K562 treated with DMSO at 1 percent for 48 hours (cell line): ENCODE measurements around the gene NIF3L1. TPM values are rescaled to one million over a fixed set of nuclear protein-coding genes. Genes with fewer than 3 reads are reported as not detected.

Experiments
- total RNA-seq: library from RNA; unstranded; fragments of 300-600 nt; gene quantifications from 2 replicates; pipeline ENCODE4 v1.2.3, GENCODE V29; 2022; ENCODE audit warnings: low replicate concordance; ENCODE audit errors: extremely low read depth

Gene NIF3L1
- total RNA-seq: not detected in 2 replicates

GRCh38 chr2:200888704-200889625 is at the start of gene NIF3L1, which contains the start of gene PPIL3:
TSS of gene NIF3L1 (plus strand) at chr2:200889371. CDS start at chr2:200891944, 2,573 bp downstream.
TSS of gene PPIL3 (minus strand) at chr2:200889077. CDS start at chr2:200887615, 1,462 bp downstream.

GRCh38 chr2:200864176-200865034 is 24.8 kb upstream of the NIF3L1 start, which contains the start of gene CLK1:
TSS of gene CLK1 (minus strand) at chr2:200864658. CDS start at chr2:200861862, 2,796 bp downstream.

Other genes starting within 250 kb of the NIF3L1 start
- gene BZW1, start 77.5 kb upstream of the NIF3L1 start, total RNA-seq: not detected in 2 replicates
- gene CLK1, start 24.7 kb upstream of the NIF3L1 start, total RNA-seq: not detected in 2 replicates
- not detected in 2 replicates for gene PPIL3, start 294 bp upstream of the NIF3L1 start, total RNA-seq
- gene ORC2, start 74.3 kb downstream of the NIF3L1 start, total RNA-seq: not detected in 2 replicates
- not detected in 2 replicates for gene HYCC2, start 182.3 kb downstream of the NIF3L1 start, total RNA-seq
- not detected in 2 replicates for gene NDUFB3, start 182.6 kb downstream of the NIF3L1 start, total RNA-seq
- not detected in 2 replicates for gene CFLAR, start 226.8 kb downstream of the NIF3L1 start, total RNA-seq